H9 (cell line): ENCODE results near the gene SYNGR4. TPM values are rescaled to one million over a fixed set of nuclear protein-coding genes. Genes with fewer than 3 reads are reported as not detected.

Experiments
- DNase-seq: peaks from one replicate; pipeline ENCODE4 v3.0.0-alpha.2; 2017
- H2AFZ ChIP-seq: one replicate; pipeline ENCODE4 v1.6.1; 2013; ENCODE audit warnings: mild to moderate bottlenecking, low read length, control low read depth, moderate library complexity
- H2AK5ac ChIP-seq: 2 replicates; pipeline ENCODE4 v1.6.1; 2013; ENCODE audit warnings: low read length, control low read depth, mixed read lengths; ENCODE audit not compliant: insufficient read length
- H2BK120ac ChIP-seq: one replicate; pipeline ENCODE4 v1.6.1; 2013; ENCODE audit warnings: low read depth, mild to moderate bottlenecking, low read length, control low read depth, inconsistent platforms; ENCODE audit not compliant: poor library complexity, severe bottlenecking
- H2BK12ac ChIP-seq: 2 replicates; pipeline ENCODE4 v1.6.1; 2013; ENCODE audit warnings: low read length, control low read depth, mixed read lengths, low read depth; ENCODE audit not compliant: insufficient read length
- H2BK15ac ChIP-seq: 2 replicates; pipeline ENCODE4 v1.6.1; 2013; ENCODE audit warnings: low read depth, low read length, control low read depth
- H2BK20ac ChIP-seq: one replicate; pipeline ENCODE4 v1.6.1; 2013; ENCODE audit warnings: low read depth, mild to moderate bottlenecking, low read length, control low read depth, inconsistent platforms; ENCODE audit not compliant: poor library complexity, severe bottlenecking
- H2BK5ac ChIP-seq: 2 replicates; pipeline ENCODE4 v1.6.1; 2013; ENCODE audit warnings: low read length, control low read depth, mixed read lengths; ENCODE audit not compliant: insufficient read length
- H3K14ac ChIP-seq: 2 replicates; pipeline ENCODE4 v1.6.1; 2013; ENCODE audit warnings: low read length, control low read depth; ENCODE audit not compliant: insufficient read depth
- H3K18ac ChIP-seq: 2 replicates; pipeline ENCODE4 v1.6.1; 2013; ENCODE audit warnings: low read depth, mild to moderate bottlenecking, mixed read lengths, low read length, control low read depth; ENCODE audit not compliant: insufficient read length
- H3K23ac ChIP-seq: 2 replicates; pipeline ENCODE4 v1.6.1; 2013; ENCODE audit warnings: low read length, control low read depth, mixed read lengths, low read depth; ENCODE audit not compliant: insufficient read length
- H3K23me2 ChIP-seq: 2 replicates; pipeline ENCODE4 v1.6.1; 2013; ENCODE audit warnings: low read depth, mild to moderate bottlenecking, mixed read lengths, low read length, control low read depth; ENCODE audit not compliant: insufficient read length, poor library complexity, severe bottlenecking
- H3K27ac ChIP-seq: 2 replicates; pipeline ENCODE4 v1.5.1; 2013; ENCODE audit warnings: low read length, control low read depth, mixed read lengths, low read depth; ENCODE audit not compliant: insufficient read length
- H3K27me3 ChIP-seq: 2 replicates; pipeline ENCODE4 v1.6.1; 2013; ENCODE audit warnings: low read length, control low read depth, inconsistent platforms; ENCODE audit not compliant: insufficient read depth
- H3K4ac ChIP-seq: 2 replicates; pipeline ENCODE4 v1.6.1; 2013; ENCODE audit warnings: low read depth, mild to moderate bottlenecking, control low read depth, inconsistent platforms, low read length, moderate library complexity
- H3K4me1 ChIP-seq: 2 replicates; pipeline ENCODE4 v1.6.1; 2013; ENCODE audit warnings: low read length, control low read depth, inconsistent platforms; ENCODE audit not compliant: insufficient read depth
- H3K4me2 ChIP-seq: 2 replicates; pipeline ENCODE4 v1.6.1; 2013; ENCODE audit warnings: low read length, control low read depth, mixed read lengths; ENCODE audit not compliant: insufficient read length, insufficient read depth
- H3K56ac ChIP-seq: 2 replicates; pipeline ENCODE4 v1.6.1; 2013; ENCODE audit warnings: low read depth, mild to moderate bottlenecking, mixed read lengths, low read length, control low read depth; ENCODE audit not compliant: insufficient read length
- H3K79me1 ChIP-seq: 2 replicates; pipeline ENCODE4 v1.6.1; 2013; ENCODE audit warnings: low read depth, mild to moderate bottlenecking, moderate library complexity, low read length, control low read depth, inconsistent platforms; ENCODE audit not compliant: insufficient read depth, poor library complexity, severe bottlenecking
- H3K79me2 ChIP-seq: 2 replicates; pipeline ENCODE4 v1.6.1; 2013; ENCODE audit warnings: low read length, control low read depth, inconsistent platforms; ENCODE audit not compliant: insufficient read depth
- H3K9ac ChIP-seq: 2 replicates; pipeline ENCODE4 v1.6.1; 2013; ENCODE audit warnings: low read length, control low read depth, mixed read lengths; ENCODE audit not compliant: insufficient read length; ENCODE audit errors: extremely low read depth
- H3K9me3 ChIP-seq: one replicate; pipeline ENCODE4 v1.6.1; 2013; ENCODE audit warnings: low read depth, low read length, inconsistent platforms; ENCODE audit not compliant: control insufficient read depth
- H3T11ph ChIP-seq: one replicate; pipeline ENCODE4 v1.6.1; 2013; ENCODE audit warnings: mild to moderate bottlenecking, low read length, control low read depth, inconsistent platforms
- H4K20me1 ChIP-seq: one replicate; pipeline ENCODE4 v1.6.1; 2013; ENCODE audit not compliant: control insufficient read depth, insufficient read length, insufficient read depth
- H4K5ac ChIP-seq: 2 replicates; pipeline ENCODE4 v1.6.1; 2013; ENCODE audit warnings: low read depth, mild to moderate bottlenecking, mixed read lengths, low read length, control low read depth; ENCODE audit not compliant: insufficient read length
- H4K8ac ChIP-seq: replicated peaks from 2 replicates; pipeline ENCODE4 v1.6.1; 2013; ENCODE audit warnings: low read length, control low read depth, mixed read lengths, low read depth; ENCODE audit not compliant: insufficient read length
- H4K91ac ChIP-seq: 2 replicates; pipeline ENCODE4 v1.6.1; 2013; ENCODE audit warnings: low read depth, mild to moderate bottlenecking, moderate library complexity, mixed read lengths, low read length, control low read depth; ENCODE audit not compliant: insufficient read length
- H3K27ac Mint-ChIP-seq, 3 experiments: 2 replicates in 2 of 3; 3 replicates in 1 of 3; pipeline ENCODE4 v1.8.0; 2020 to 2021; ENCODE audit warnings: mixed read lengths in 3 of 3, mild to moderate bottlenecking in 1 of 3, moderate library complexity in 1 of 3
- H3K27me3 Mint-ChIP-seq: 2 replicates; pipeline ENCODE4 v1.8.0; 2021; ENCODE audit warnings: low read depth, mild to moderate bottlenecking, moderate library complexity, mixed read lengths
- H3K36me3 Mint-ChIP-seq, 3 experiments: 2 replicates in 2 of 3; 3 replicates in 1 of 3; pipeline ENCODE4 v1.8.0; 2020 to 2021; ENCODE audit warnings: low read depth in 3 of 3, mixed read lengths in 3 of 3; ENCODE audit not compliant: insufficient read depth in 1 of 3
- H3K4me1 Mint-ChIP-seq, 2 experiments: 2 replicates each; pipeline ENCODE4 v1.8.0; 2020; ENCODE audit warnings: mixed read lengths in 2 of 2
- H3K4me3 Mint-ChIP-seq, 2 experiments: 2 replicates in 1 of 2; 3 replicates in 1 of 2; pipeline ENCODE4 v1.8.0; 2020 to 2021; ENCODE audit warnings: mild to moderate bottlenecking in 2 of 2, mixed read lengths in 2 of 2, moderate library complexity in 1 of 2
- H3K9me3 Mint-ChIP-seq, 2 experiments: 2 replicates in 1 of 2; 3 replicates in 1 of 2; pipeline ENCODE4 v1.8.0; 2020; ENCODE audit warnings: mild to moderate bottlenecking in 2 of 2, mixed read lengths in 2 of 2, moderate library complexity in 1 of 2
- WGBS: extraction: QIAGEN DNeasy Blood & Tissue Kit; methylation state at CpG from one replicate; pipeline ENCODE4 v1.1.7; 2013; ENCODE audit warnings: missing lambda C conversion rate, low lambda C conversion rate, mixed read lengths; ENCODE audit not compliant: insufficient read length; ENCODE audit errors: extremely low coverage; 5-methylcytosine and 5-hydroxymethylcytosine counted together
- long read RNA-seq: library from polyadenylated mRNA; unstranded; transcript quantifications from one replicate; pipeline ENCODE4 v2.0.0, GENCODE V29; 2020
- total RNA-seq: library from RNA; stranded (reverse); gene quantifications from 2 replicates; pipeline ENCODE4 v1.2.1, GENCODE V29; 2021
- TF ChIP-seq, protein P1 (sequence below): fragments of 200-600 bp; sonication (generic); conservative IDR thresholded peaks from 3 replicates; pipeline ENCODE4 v1.8.0; 2021; ENCODE audit warnings: antibody characterized with exemption, mild to moderate bottlenecking

The SYNGR4 gene, protein sequence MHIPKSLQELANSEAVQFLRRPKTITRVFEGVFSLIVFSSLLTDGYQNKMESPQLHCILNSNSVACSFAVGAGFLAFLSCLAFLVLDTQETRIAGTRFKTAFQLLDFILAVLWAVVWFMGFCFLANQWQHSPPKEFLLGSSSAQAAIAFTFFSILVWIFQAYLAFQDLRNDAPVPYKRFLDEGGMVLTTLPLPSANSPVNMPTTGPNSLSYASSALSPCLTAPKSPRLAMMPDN
- 0.31 TPM in 1 of 2 replicates, not detected in the other for total RNA-seq
- long read RNA-seq: 0 reads

DNA sequence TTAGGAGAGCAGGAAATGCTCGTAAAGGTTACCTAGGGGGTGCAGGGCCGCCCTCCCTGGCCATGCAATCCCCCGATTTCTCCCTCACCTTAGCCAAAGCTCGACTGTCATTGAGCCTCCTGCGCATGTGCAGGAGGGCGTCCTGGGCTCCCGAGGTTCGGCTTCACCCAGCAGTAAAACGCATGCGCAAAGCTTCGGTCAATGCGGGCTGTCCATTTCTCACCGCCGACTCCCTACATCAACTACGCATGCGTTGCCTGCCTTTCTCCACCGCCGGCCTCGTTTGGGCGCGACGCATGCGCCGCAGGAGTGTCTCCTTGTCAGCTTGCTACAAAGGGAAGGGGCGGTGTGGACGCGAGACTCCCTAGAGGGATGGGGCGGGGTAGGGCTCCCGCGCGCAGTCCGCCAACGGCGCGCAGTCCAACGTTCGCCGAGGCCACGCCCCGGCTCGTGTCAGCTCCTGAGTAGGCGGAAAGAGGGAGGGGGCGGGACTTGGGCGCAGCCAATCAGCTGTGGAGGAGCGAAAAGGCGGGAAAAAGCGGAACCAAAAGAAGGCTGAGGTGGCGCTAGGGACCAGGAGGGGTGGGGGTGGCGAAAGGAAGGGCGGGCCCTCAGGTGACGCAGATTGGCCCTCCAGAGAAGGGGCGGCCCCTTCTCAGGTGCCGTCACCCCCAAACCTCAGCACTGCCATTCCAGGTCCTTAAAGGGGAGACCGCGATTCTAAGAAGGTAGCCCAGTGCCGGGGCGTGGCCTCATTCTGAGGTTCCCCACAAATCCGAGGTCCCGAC, at the start of gene SYNGR4, which contains the start of gene TMEM143:
TSS of gene SYNGR4 (plus strand) at position 558 of the 788 bp plus-strand sequence. CDS start 1,476 bp downstream, outside the sequence.
TSS of gene TMEM143 (minus strand) at position 131 of the 788 bp plus-strand sequence. CDS start at position 111, 20 bp downstream.
- H3K36me3 Mint-ChIP-seq: peaks cover 2 to 12% (median 7%) of the 10 kb centered on the region in 3 experiments; a peak in 5 of 7 replicates
- H2BK12ac ChIP-seq: no peak within 1 kb of the TSS
- no CpG with 5 or more reads among the region's 59 CpGs for WGBS
- no peak within 1 kb of the TSS for H2AFZ ChIP-seq
- no peaks in the 10 kb centered on the region for H3K9me3 ChIP-seq
- no peak within 1 kb of the TSS for H3K56ac ChIP-seq
- no peak within 1 kb of the TSS for H3K4ac ChIP-seq
- no peak within 1 kb of the TSS for H3K23ac ChIP-seq
- H4K91ac ChIP-seq: peak within 1 kb of the TSS; percentile 56
- peak within 1 kb of the TSS; percentile 94 to 97 (median 97) for H3K27ac Mint-ChIP-seq
- H2BK20ac ChIP-seq: no peak within 1 kb of the TSS
- peak within 1 kb of the TSS; percentile 65 for H3K18ac ChIP-seq
- H3K27me3 ChIP-seq: no peaks in the 10 kb centered on the region; the same call in 1 of the 2 replicates
- no peaks in the 10 kb centered on the region for H3K79me2 ChIP-seq
- peak within 1 kb of the TSS; percentile 77 to 85 for H3K4me3 Mint-ChIP-seq
- no peaks in the 10 kb centered on the region for H3K79me1 ChIP-seq
- TF ChIP-seq, protein P1, sequence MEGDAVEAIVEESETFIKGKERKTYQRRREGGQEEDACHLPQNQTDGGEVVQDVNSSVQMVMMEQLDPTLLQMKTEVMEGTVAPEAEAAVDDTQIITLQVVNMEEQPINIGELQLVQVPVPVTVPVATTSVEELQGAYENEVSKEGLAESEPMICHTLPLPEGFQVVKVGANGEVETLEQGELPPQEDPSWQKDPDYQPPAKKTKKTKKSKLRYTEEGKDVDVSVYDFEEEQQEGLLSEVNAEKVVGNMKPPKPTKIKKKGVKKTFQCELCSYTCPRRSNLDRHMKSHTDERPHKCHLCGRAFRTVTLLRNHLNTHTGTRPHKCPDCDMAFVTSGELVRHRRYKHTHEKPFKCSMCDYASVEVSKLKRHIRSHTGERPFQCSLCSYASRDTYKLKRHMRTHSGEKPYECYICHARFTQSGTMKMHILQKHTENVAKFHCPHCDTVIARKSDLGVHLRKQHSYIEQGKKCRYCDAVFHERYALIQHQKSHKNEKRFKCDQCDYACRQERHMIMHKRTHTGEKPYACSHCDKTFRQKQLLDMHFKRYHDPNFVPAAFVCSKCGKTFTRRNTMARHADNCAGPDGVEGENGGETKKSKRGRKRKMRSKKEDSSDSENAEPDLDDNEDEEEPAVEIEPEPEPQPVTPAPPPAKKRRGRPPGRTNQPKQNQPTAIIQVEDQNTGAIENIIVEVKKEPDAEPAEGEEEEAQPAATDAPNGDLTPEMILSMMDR: no peak
- peaks cover 5% of the 10 kb centered on the region for H3K23me2 ChIP-seq
- no peak within 1 kb of the TSS for H2BK120ac ChIP-seq
- H2BK15ac ChIP-seq: peak within 1 kb of the TSS; percentile 27; the same call in 1 of the 2 replicates
- H3K14ac ChIP-seq: peak within 1 kb of the TSS; percentile 74
- peaks cover 2 to 10% of the 10 kb centered on the region in 2 experiments; a peak in 2 of 4 replicates for H3K4me1 Mint-ChIP-seq
- no peak within 1 kb of the TSS for H2BK5ac ChIP-seq
- peak; percentile 99 for DNase-seq
- H2AK5ac ChIP-seq: no peak within 1 kb of the TSS
- no peaks in the 10 kb centered on the region; the same call in 1 of the 2 replicates for H3K4me1 ChIP-seq
- peaks cover 12% of the 10 kb centered on the region for H3K27me3 Mint-ChIP-seq
- no peak within 1 kb of the TSS for H3T11ph ChIP-seq
- H3K9ac ChIP-seq: peak within 1 kb of the TSS; percentile 79
- no peaks in the 10 kb centered on the region for H4K20me1 ChIP-seq
- H3K4me2 ChIP-seq: peak within 1 kb of the TSS; percentile 82
- no peaks in the 10 kb centered on the region for H3K9me3 Mint-ChIP-seq
- H4K8ac ChIP-seq: no peak within 1 kb of the TSS
- no peak within 1 kb of the TSS for H4K5ac ChIP-seq
- H3K27ac ChIP-seq: peak within 1 kb of the TSS; percentile 12
